H9 (cell line): Measurements from ENCODE around the gene ODC1. TPM values are rescaled to one million over a fixed set of nuclear protein-coding genes. Genes with fewer than 3 reads are reported as not detected.

ENCODE experiments used
- DNase-seq: peaks from one replicate; pipeline ENCODE4 v3.0.0-alpha.2; 2017
- H2AFZ ChIP-seq: one replicate; pipeline ENCODE4 v1.6.1; 2013; ENCODE audit warnings: mild to moderate bottlenecking, low read length, control low read depth, moderate library complexity
- H2AK5ac ChIP-seq: 2 replicates; pipeline ENCODE4 v1.6.1; 2013; ENCODE audit warnings: low read length, control low read depth, mixed read lengths; ENCODE audit not compliant: insufficient read length
- H2BK120ac ChIP-seq: one replicate; pipeline ENCODE4 v1.6.1; 2013; ENCODE audit warnings: low read depth, mild to moderate bottlenecking, low read length, control low read depth, inconsistent platforms; ENCODE audit not compliant: poor library complexity, severe bottlenecking
- H2BK12ac ChIP-seq: 2 replicates; pipeline ENCODE4 v1.6.1; 2013; ENCODE audit warnings: low read length, control low read depth, mixed read lengths, low read depth; ENCODE audit not compliant: insufficient read length
- H2BK15ac ChIP-seq: 2 replicates; pipeline ENCODE4 v1.6.1; 2013; ENCODE audit warnings: low read depth, low read length, control low read depth
- H2BK20ac ChIP-seq: one replicate; pipeline ENCODE4 v1.6.1; 2013; ENCODE audit warnings: low read depth, mild to moderate bottlenecking, low read length, control low read depth, inconsistent platforms; ENCODE audit not compliant: poor library complexity, severe bottlenecking
- H2BK5ac ChIP-seq: 2 replicates; pipeline ENCODE4 v1.6.1; 2013; ENCODE audit warnings: low read length, control low read depth, mixed read lengths; ENCODE audit not compliant: insufficient read length
- H3K14ac ChIP-seq: 2 replicates; pipeline ENCODE4 v1.6.1; 2013; ENCODE audit warnings: low read length, control low read depth; ENCODE audit not compliant: insufficient read depth
- H3K18ac ChIP-seq: 2 replicates; pipeline ENCODE4 v1.6.1; 2013; ENCODE audit warnings: low read depth, mild to moderate bottlenecking, mixed read lengths, low read length, control low read depth; ENCODE audit not compliant: insufficient read length
- H3K23ac ChIP-seq: 2 replicates; pipeline ENCODE4 v1.6.1; 2013; ENCODE audit warnings: low read length, control low read depth, mixed read lengths, low read depth; ENCODE audit not compliant: insufficient read length
- H3K23me2 ChIP-seq: 2 replicates; pipeline ENCODE4 v1.6.1; 2013; ENCODE audit warnings: low read depth, mild to moderate bottlenecking, mixed read lengths, low read length, control low read depth; ENCODE audit not compliant: insufficient read length, poor library complexity, severe bottlenecking
- H3K27ac ChIP-seq: 2 replicates; pipeline ENCODE4 v1.5.1; 2013; ENCODE audit warnings: low read length, control low read depth, mixed read lengths, low read depth; ENCODE audit not compliant: insufficient read length
- H3K27me3 ChIP-seq: 2 replicates; pipeline ENCODE4 v1.6.1; 2013; ENCODE audit warnings: low read length, control low read depth, inconsistent platforms; ENCODE audit not compliant: insufficient read depth
- H3K4ac ChIP-seq: 2 replicates; pipeline ENCODE4 v1.6.1; 2013; ENCODE audit warnings: low read depth, mild to moderate bottlenecking, control low read depth, inconsistent platforms, low read length, moderate library complexity
- H3K4me1 ChIP-seq: 2 replicates; pipeline ENCODE4 v1.6.1; 2013; ENCODE audit warnings: low read length, control low read depth, inconsistent platforms; ENCODE audit not compliant: insufficient read depth
- H3K4me2 ChIP-seq: 2 replicates; pipeline ENCODE4 v1.6.1; 2013; ENCODE audit warnings: low read length, control low read depth, mixed read lengths; ENCODE audit not compliant: insufficient read length, insufficient read depth
- H3K56ac ChIP-seq: 2 replicates; pipeline ENCODE4 v1.6.1; 2013; ENCODE audit warnings: low read depth, mild to moderate bottlenecking, mixed read lengths, low read length, control low read depth; ENCODE audit not compliant: insufficient read length
- H3K79me1 ChIP-seq: 2 replicates; pipeline ENCODE4 v1.6.1; 2013; ENCODE audit warnings: low read depth, mild to moderate bottlenecking, moderate library complexity, low read length, control low read depth, inconsistent platforms; ENCODE audit not compliant: insufficient read depth, poor library complexity, severe bottlenecking
- H3K79me2 ChIP-seq: 2 replicates; pipeline ENCODE4 v1.6.1; 2013; ENCODE audit warnings: low read length, control low read depth, inconsistent platforms; ENCODE audit not compliant: insufficient read depth
- H3K9ac ChIP-seq: 2 replicates; pipeline ENCODE4 v1.6.1; 2013; ENCODE audit warnings: low read length, control low read depth, mixed read lengths; ENCODE audit not compliant: insufficient read length; ENCODE audit errors: extremely low read depth
- H3K9me3 ChIP-seq: one replicate; pipeline ENCODE4 v1.6.1; 2013; ENCODE audit warnings: low read depth, low read length, inconsistent platforms; ENCODE audit not compliant: control insufficient read depth
- H3T11ph ChIP-seq: one replicate; pipeline ENCODE4 v1.6.1; 2013; ENCODE audit warnings: mild to moderate bottlenecking, low read length, control low read depth, inconsistent platforms
- H4K20me1 ChIP-seq: one replicate; pipeline ENCODE4 v1.6.1; 2013; ENCODE audit not compliant: control insufficient read depth, insufficient read length, insufficient read depth
- H4K5ac ChIP-seq: 2 replicates; pipeline ENCODE4 v1.6.1; 2013; ENCODE audit warnings: low read depth, mild to moderate bottlenecking, mixed read lengths, low read length, control low read depth; ENCODE audit not compliant: insufficient read length
- H4K8ac ChIP-seq: replicated peaks from 2 replicates; pipeline ENCODE4 v1.6.1; 2013; ENCODE audit warnings: low read length, control low read depth, mixed read lengths, low read depth; ENCODE audit not compliant: insufficient read length
- H4K91ac ChIP-seq: 2 replicates; pipeline ENCODE4 v1.6.1; 2013; ENCODE audit warnings: low read depth, mild to moderate bottlenecking, moderate library complexity, mixed read lengths, low read length, control low read depth; ENCODE audit not compliant: insufficient read length
- H3K27ac Mint-ChIP-seq, 3 experiments: 2 replicates in 2 of 3; 3 replicates in 1 of 3; pipeline ENCODE4 v1.8.0; 2020 to 2021; ENCODE audit warnings: mixed read lengths in 3 of 3, mild to moderate bottlenecking in 1 of 3, moderate library complexity in 1 of 3
- H3K27me3 Mint-ChIP-seq: 2 replicates; pipeline ENCODE4 v1.8.0; 2021; ENCODE audit warnings: low read depth, mild to moderate bottlenecking, moderate library complexity, mixed read lengths
- H3K36me3 Mint-ChIP-seq, 3 experiments: 2 replicates in 2 of 3; 3 replicates in 1 of 3; pipeline ENCODE4 v1.8.0; 2020 to 2021; ENCODE audit warnings: low read depth in 3 of 3, mixed read lengths in 3 of 3; ENCODE audit not compliant: insufficient read depth in 1 of 3
- H3K4me1 Mint-ChIP-seq, 2 experiments: 2 replicates each; pipeline ENCODE4 v1.8.0; 2020; ENCODE audit warnings: mixed read lengths in 2 of 2
- H3K4me3 Mint-ChIP-seq, 2 experiments: 2 replicates in 1 of 2; 3 replicates in 1 of 2; pipeline ENCODE4 v1.8.0; 2020 to 2021; ENCODE audit warnings: mild to moderate bottlenecking in 2 of 2, mixed read lengths in 2 of 2, moderate library complexity in 1 of 2
- H3K9me3 Mint-ChIP-seq, 2 experiments: 2 replicates in 1 of 2; 3 replicates in 1 of 2; pipeline ENCODE4 v1.8.0; 2020; ENCODE audit warnings: mild to moderate bottlenecking in 2 of 2, mixed read lengths in 2 of 2, moderate library complexity in 1 of 2
- CTCF ChIP-seq: fragments of 200-600 bp; sonication (generic); conservative IDR thresholded peaks from 3 replicates; pipeline ENCODE4 v1.8.0; 2021; ENCODE audit warnings: antibody characterized with exemption, mild to moderate bottlenecking
- WGBS: extraction: QIAGEN DNeasy Blood & Tissue Kit; methylation state at CpG from one replicate; pipeline ENCODE4 v1.1.7; 2013; ENCODE audit warnings: missing lambda C conversion rate, low lambda C conversion rate, mixed read lengths; ENCODE audit not compliant: insufficient read length; ENCODE audit errors: extremely low coverage; 5-methylcytosine and 5-hydroxymethylcytosine counted together
- total RNA-seq: library from RNA; stranded (reverse); gene quantifications from 2 replicates; pipeline ENCODE4 v1.2.1, GENCODE V29; 2021

Gene ODC1
- total RNA-seq, 1 experiment from 2014 or later, result 48.3 TPM

- no peak for TF ChIP-seq CTCF
- H4K20me1 ChIP-seq, result no peaks in the 10 kb centered on the region
- H3K27me3 ChIP-seq, result no peaks in the 10 kb centered on the region
- Mint-ChIP-seq H3K4me3 (no peak overlapping the region), H3K36me3 (no peaks in the 10 kb centered on the region), H3K27ac (no peak overlapping the region), H3K27me3 (peaks cover 3% of the 10 kb centered on the region), H3K4me1 (peaks cover 2% of the 10 kb centered on the region in 2 experiments; a peak in 1 of 4 replicates), H3K9me3 (no peaks in the 10 kb centered on the region)
- no peak overlapping the region for H2BK20ac ChIP-seq
- no CpG with 5 or more reads among the region's 15 CpGs for WGBS
- no peak overlapping the region for H4K8ac ChIP-seq
- no peaks in the 10 kb centered on the region for H3K4me1 ChIP-seq
- H2BK120ac ChIP-seq, result no peak overlapping the region
- H3K23ac ChIP-seq, result no peak overlapping the region
- no peak overlapping the region for H3K27ac ChIP-seq
- H2AK5ac ChIP-seq, result no peak overlapping the region
- no peak overlapping the region for H2AFZ ChIP-seq
- no peak overlapping the region for H3K18ac ChIP-seq
- no peak overlapping the region for H3T11ph ChIP-seq
- no peak overlapping the region for H3K4me2 ChIP-seq
- H3K9ac ChIP-seq, result no peak overlapping the region
- no peaks in the 10 kb centered on the region for H3K9me3 ChIP-seq
- H3K79me1 ChIP-seq, result no peaks in the 10 kb centered on the region
- no peaks in the 10 kb centered on the region for H3K23me2 ChIP-seq
- H4K91ac ChIP-seq, result no peak overlapping the region
- no peak overlapping the region for H2BK12ac ChIP-seq
- no peak for DNase-seq
- no peak overlapping the region for H4K5ac ChIP-seq
- no peak overlapping the region for H3K56ac ChIP-seq
- H3K14ac ChIP-seq, result no peak overlapping the region
- H2BK5ac ChIP-seq, result no peak overlapping the region
- no peak overlapping the region for H2BK15ac ChIP-seq
- H3K79me2 ChIP-seq, result no peaks in the 10 kb centered on the region
- H3K4ac ChIP-seq, result no peak overlapping the region
Observed at GRCh38 chr2:10471046-10471571, 23.0 kb upstream of the ODC1 start.
